Measurements from ENCODE around the gene DCTN2. TPM values are rescaled to one million over a fixed set of nuclear protein-coding genes. Genes with fewer than 3 reads are reported as not detected.

DCTN2 gene
- total RNA-seq, result 83.3 and 91.8 TPM in 2 replicates

GRCh38 chr12:57546438-57547287, at the start of gene DCTN2:
TSS of gene DCTN2 (minus strand) at chr12:57547192. CDS start at chr12:57547063, 129 bp downstream.
- no peak for TF ChIP-seq CTCF (IDR thresholded peaks at IDR 0.05)
- H3K9me3 Mint-ChIP-seq, result no peaks in the 10 kb centered on the region
- peak; percentile 81 for DNase-seq
- peak within 1 kb of the TSS; percentile 99 for H3K4me3 Mint-ChIP-seq
- H3K27me3 Mint-ChIP-seq, result peaks cover 10% of the 10 kb centered on the region
- H3K27ac Mint-ChIP-seq, result peak within 1 kb of the TSS; percentile 84
- peaks cover 20% of the 10 kb centered on the region for H3K36me3 Mint-ChIP-seq (ENCODE audit: low read depth)
- peak; percentile 97 for ATAC-seq (ENCODE audit: low read depth)
- ChIA-PET CTCF (interaction anchor here (1.2 to 1.3 kb wide), 2 partner anchors 37 to 88 kb away, joined by 3 read pairs; no protein-coding TSS in a partner anchor), POLR2A (interaction anchor here (0.6 to 2.6 kb wide), 11 partner anchors 12 to 88 kb away, joined by 3 to 18 read pairs (median 5); partner anchors contain the start of genes ARHGAP9, DDIT3, GLI1 and MBD6)
- intact Hi-C loops (cut with micrococcal nuclease), result loop anchor here (1.0 kb wide), 4 partner anchors 24 to 148 kb away; partner anchors contain the start of genes GLI1, MBD6 and OS9
- H3K4me1 Mint-ChIP-seq, result peaks cover 36% of the 10 kb centered on the region

GRCh38 chr12:57593187-57593586, 46.2 kb upstream of the DCTN2 start:
- H3K4me3 Mint-ChIP-seq, result no peak overlapping the region
- H3K4me1 Mint-ChIP-seq, result peaks cover 19% of the 10 kb centered on the region
- CTCF ChIA-PET, result interaction anchor here (0.7 to 4.2 kb wide), 5 partner anchors 8 to 135 kb away, joined by 4 to 21 read pairs (median 6); no protein-coding TSS in a partner anchor
- H3K9me3 Mint-ChIP-seq, result no peaks in the 10 kb centered on the region
- DNase-seq (no peak), ATAC-seq (ENCODE audit: low read depth) (no peak)
- no peak overlapping the region for H3K27ac Mint-ChIP-seq
- no peak for TF ChIP-seq CTCF (IDR thresholded peaks at IDR 0.05)
- peaks cover 33% of the 10 kb centered on the region for H3K36me3 Mint-ChIP-seq (ENCODE audit: low read depth)
- intact Hi-C loops (cut with micrococcal nuclease), result no loop called here
- no peaks in the 10 kb centered on the region for H3K27me3 Mint-ChIP-seq
- POLR2A ChIA-PET, result interaction anchor here (0.5 to 3.4 kb wide), 5 partner anchors 12 to 184 kb away, joined by 3 to 11 read pairs (median 4); partner anchors contain the start of genes DCTN2 and DTX3

- H3K4me3 Mint-ChIP-seq, result peak overlapping the region; percentile 88
- no peaks in the 10 kb centered on the region for H3K9me3 Mint-ChIP-seq
- H3K27ac Mint-ChIP-seq, result no peak overlapping the region
- ChIA-PET CTCF (interaction anchor here (0.7 to 4.2 kb wide), 4 partner anchors 10 to 134 kb away, joined by 4 to 21 read pairs (median 6); no protein-coding TSS in a partner anchor), POLR2A (interaction anchor here (0.5 to 3.4 kb wide), 5 partner anchors 12 to 134 kb away, joined by 3 to 11 read pairs (median 4); partner anchors contain the start of genes DCTN2 and DTX3)
- intact Hi-C loops (cut with micrococcal nuclease), result no loop called here
- H3K27me3 Mint-ChIP-seq, result no peaks in the 10 kb centered on the region
- H3K36me3 Mint-ChIP-seq (ENCODE audit: low read depth), result peaks cover 31% of the 10 kb centered on the region
- ATAC-seq (ENCODE audit: low read depth) (no peak), DNase-seq (no peak)
- H3K4me1 Mint-ChIP-seq, result peaks cover 19% of the 10 kb centered on the region
- TF ChIP-seq CTCF (IDR thresholded peaks at IDR 0.05), result no peak
Observed at GRCh38 chr12:57592551-57593165, 45.7 kb upstream of the DCTN2 start.

- Mint-ChIP-seq H3K9me3 (no peaks in the 10 kb centered on the region), H3K36me3 (ENCODE audit: low read depth) (peaks cover 23% of the 10 kb centered on the region), H3K27ac (peak overlapping the region; percentile 68), H3K4me3 (peak overlapping the region; percentile 88), H3K27me3 (no peaks in the 10 kb centered on the region), H3K4me1 (peaks cover 19% of the 10 kb centered on the region)
- ChIA-PET POLR2A (interaction anchor here (0.7 to 3.4 kb wide), 7 partner anchors 8 to 133 kb away, joined by 3 to 11 read pairs (median 4); partner anchors contain the start of genes DCTN2 and DDIT3), CTCF (interaction anchor here (4.2 kb wide), 1 partner anchor 10 kb away, joined by 21 read pairs; no protein-coding TSS in a partner anchor)
- no peak for ATAC-seq (ENCODE audit: low read depth)
- no peak for DNase-seq
- TF ChIP-seq CTCF (IDR thresholded peaks at IDR 0.05), result no peak
- intact Hi-C loops (cut with micrococcal nuclease), result loop anchor here (1.0 kb wide), 3 partner anchors 9 to 70 kb away; partner anchors contain the start of genes DTX3 and MBD6
Observed at GRCh38 chr12:57591782-57592325, 44.9 kb upstream of the DCTN2 start.

Measured in activated B cell treated with CpG ODN at 0.5 μM for 24 hours (primary cell).